Measurements from ENCODE around the gene ACSL6.

Gene ACSL6

DNA sequence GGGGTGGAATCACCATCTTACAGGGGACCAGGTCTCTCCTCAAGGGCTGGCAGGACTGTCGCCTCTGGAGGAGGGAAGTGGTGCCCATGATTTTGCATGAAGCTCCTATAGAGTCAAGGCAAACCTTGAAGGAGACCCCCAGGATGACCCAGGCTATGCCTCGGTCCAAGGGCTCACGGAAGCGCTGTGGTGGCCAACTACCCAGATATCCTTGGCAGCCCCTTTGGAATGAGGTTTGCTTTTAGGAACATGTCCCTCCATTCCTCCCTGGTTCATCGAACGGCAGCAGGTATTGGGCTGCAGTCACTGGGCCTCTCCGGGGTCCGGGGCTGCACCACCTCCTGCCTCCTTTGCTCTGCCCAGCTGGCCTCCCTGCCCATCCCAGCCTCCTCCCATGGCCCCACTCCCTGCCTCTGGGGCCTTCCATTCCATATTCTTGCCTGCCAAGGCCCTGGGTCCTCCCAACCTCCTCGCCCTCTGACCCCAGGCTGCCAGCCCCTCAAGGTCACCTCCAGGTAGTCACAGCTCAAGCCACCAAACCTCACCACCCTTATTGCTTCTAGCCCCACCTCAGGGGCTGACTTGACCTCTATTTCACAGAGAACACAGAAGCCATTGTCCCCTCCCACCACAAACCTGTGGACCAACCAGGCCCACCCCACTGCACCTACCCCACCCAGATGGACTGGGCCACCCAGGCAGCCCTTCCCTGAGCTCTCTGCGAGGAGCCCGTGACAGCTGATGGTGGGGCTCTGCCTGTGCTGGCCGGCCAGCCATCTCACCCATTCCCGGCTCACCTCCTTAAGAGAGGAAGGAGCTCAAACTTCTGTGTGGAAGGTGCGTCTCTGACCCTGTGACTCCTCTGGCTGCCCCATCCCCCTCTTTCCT lies 45.4 kb upstream of the ACSL6 start:
- DNase-seq (ENCODE audit: low read depth) = no peak
- TF ChIP-seq, protein P1, sequence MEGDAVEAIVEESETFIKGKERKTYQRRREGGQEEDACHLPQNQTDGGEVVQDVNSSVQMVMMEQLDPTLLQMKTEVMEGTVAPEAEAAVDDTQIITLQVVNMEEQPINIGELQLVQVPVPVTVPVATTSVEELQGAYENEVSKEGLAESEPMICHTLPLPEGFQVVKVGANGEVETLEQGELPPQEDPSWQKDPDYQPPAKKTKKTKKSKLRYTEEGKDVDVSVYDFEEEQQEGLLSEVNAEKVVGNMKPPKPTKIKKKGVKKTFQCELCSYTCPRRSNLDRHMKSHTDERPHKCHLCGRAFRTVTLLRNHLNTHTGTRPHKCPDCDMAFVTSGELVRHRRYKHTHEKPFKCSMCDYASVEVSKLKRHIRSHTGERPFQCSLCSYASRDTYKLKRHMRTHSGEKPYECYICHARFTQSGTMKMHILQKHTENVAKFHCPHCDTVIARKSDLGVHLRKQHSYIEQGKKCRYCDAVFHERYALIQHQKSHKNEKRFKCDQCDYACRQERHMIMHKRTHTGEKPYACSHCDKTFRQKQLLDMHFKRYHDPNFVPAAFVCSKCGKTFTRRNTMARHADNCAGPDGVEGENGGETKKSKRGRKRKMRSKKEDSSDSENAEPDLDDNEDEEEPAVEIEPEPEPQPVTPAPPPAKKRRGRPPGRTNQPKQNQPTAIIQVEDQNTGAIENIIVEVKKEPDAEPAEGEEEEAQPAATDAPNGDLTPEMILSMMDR (IDR thresholded peaks at IDR 0.05; ENCODE audit: control insufficient read depth, extremely low read depth, insufficient read depth) = no peak
- H3K4me3 ChIP-seq (ENCODE audit: low read depth, low read length) = no peak overlapping the region

GRCh38 chr5:132055808-132056609 lies 44.6 kb upstream of the ACSL6 start:
- DNase-seq (ENCODE audit: low read depth) = no peak
- no peak overlapping the region for H3K4me3 ChIP-seq (ENCODE audit: low read depth, low read length)
- TF ChIP-seq, protein P1 (IDR thresholded peaks at IDR 0.05; ENCODE audit: control insufficient read depth, extremely low read depth, insufficient read depth) = no peak

GRCh38 chr5:132055441-132055807 lies 44.0 kb upstream of the ACSL6 start:
- DNase-seq (ENCODE audit: low read depth) = no peak
- no peak overlapping the region for H3K4me3 ChIP-seq (ENCODE audit: low read depth, low read length)
- TF ChIP-seq, protein P1 (IDR thresholded peaks at IDR 0.05; ENCODE audit: control insufficient read depth, extremely low read depth, insufficient read depth) = no peak

DNA sequence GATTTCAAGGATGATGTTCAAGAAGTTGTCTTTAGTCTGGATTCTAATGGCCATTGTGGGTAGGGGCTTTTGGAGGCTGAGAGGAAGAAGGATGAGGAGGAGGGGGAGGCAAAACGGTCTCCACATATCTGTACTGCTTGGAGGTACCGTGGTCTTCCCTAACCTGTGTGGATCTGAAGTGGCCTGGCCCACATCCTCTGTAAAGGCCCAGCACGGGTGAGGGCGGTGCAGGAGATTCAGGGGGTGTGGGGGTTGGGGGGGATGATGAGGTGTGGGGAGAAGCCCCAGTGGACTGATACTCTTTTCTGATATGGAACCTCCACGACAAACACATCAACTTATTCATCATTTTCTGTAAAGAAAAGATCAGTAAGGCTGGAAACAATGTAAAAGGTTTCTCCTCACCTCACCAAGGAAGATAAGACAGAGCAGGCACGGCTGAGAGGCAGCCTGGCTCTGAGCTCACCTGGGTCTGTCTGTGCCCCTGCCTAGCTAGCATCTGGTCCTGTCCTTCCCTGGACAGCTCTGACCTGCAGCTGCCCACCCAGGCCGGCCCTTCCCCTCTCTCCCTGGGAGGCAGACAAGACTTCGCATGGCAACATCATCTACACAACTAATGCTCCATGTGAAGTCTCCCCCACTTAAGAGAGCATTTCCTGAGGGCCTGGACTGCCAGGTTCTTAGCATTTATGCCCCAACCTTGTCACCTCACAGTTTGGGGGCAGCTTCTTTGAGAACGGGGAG lies 43.4 kb upstream of the ACSL6 start:
- no peak overlapping the region for H3K4me3 ChIP-seq (ENCODE audit: low read depth, low read length)
- no peak for DNase-seq (ENCODE audit: low read depth)
- TF ChIP-seq, protein P1 (IDR thresholded peaks at IDR 0.05; ENCODE audit: control insufficient read depth, extremely low read depth, insufficient read depth) = no peak

- DNase-seq (ENCODE audit: low read depth) = no peak
- TF ChIP-seq, protein P1 (IDR thresholded peaks at IDR 0.05; ENCODE audit: control insufficient read depth, extremely low read depth, insufficient read depth) = no peak
- H3K4me3 ChIP-seq (ENCODE audit: low read depth, low read length) = no peak overlapping the region
These were observed 42.7 kb upstream of the ACSL6 start for GRCh38 chr5:132054031-132054696.

GRCh38 chr5:132053483-132053882 lies 42.0 kb upstream of the ACSL6 start:
- no peak for DNase-seq (ENCODE audit: low read depth)
- TF ChIP-seq, protein P1 (IDR thresholded peaks at IDR 0.05; ENCODE audit: control insufficient read depth, extremely low read depth, insufficient read depth) = no peak
- H3K4me3 ChIP-seq (ENCODE audit: low read depth, low read length) = no peak overlapping the region

Measured in LNCaP clone FGC (cell line).